ENCODE measurements around the gene MYOZ1. TPM values are rescaled to one million over a fixed set of nuclear protein-coding genes. Genes with fewer than 3 reads are reported as not detected.
"Not testable (repeated sequence)": the region's sequence is repeated elsewhere in the genome, so short reads cannot be mapped to it uniquely, and the experiment has no call there.

MYOZ1 gene
- not detected for total RNA-seq

GRCh38 chr10:73641328-73642060 is at the start of gene MYOZ1:
TSS of gene MYOZ1 (minus strand) at chr10:73641474. CDS start at chr10:73640017, 1,457 bp downstream.
- Histone ChIP-seq H3K4me1 (ENCODE audit: insufficient read depth, low read length) (peaks cover 4% of the 10 kb centered on the region), H3K4me3 (ENCODE audit: low read length) (no peak within 1 kb of the TSS), H3K9me3 (ENCODE audit: low read depth, low read length) (no peaks in the 10 kb centered on the region), H3K27me3 (ENCODE audit: insufficient read depth, low read length) (no peaks in the 10 kb centered on the region)

- H3K4me3 ChIP-seq (ENCODE audit: low read length); H3K4me1 ChIP-seq (ENCODE audit: insufficient read depth, low read length); H3K27me3 ChIP-seq (ENCODE audit: insufficient read depth, low read length); H3K9me3 ChIP-seq (ENCODE audit: low read depth, low read length): not testable (repeated sequence)
Measured at GRCh38 chr10:73690755-73691154, 49.5 kb upstream of the MYOZ1 start.

- not testable (repeated sequence) for H3K4me1 ChIP-seq (ENCODE audit: insufficient read depth, low read length); H3K9me3 ChIP-seq (ENCODE audit: low read depth, low read length); H3K27me3 ChIP-seq (ENCODE audit: insufficient read depth, low read length); H3K4me3 ChIP-seq (ENCODE audit: low read length)
Measured at GRCh38 chr10:73689596-73689995, 48.3 kb upstream of the MYOZ1 start.

GRCh38 chr10:73687641-73688040 is 46.4 kb upstream of the MYOZ1 start:
- not testable (repeated sequence) for H3K4me1 ChIP-seq (ENCODE audit: insufficient read depth, low read length); H3K27me3 ChIP-seq (ENCODE audit: insufficient read depth, low read length); H3K4me3 ChIP-seq (ENCODE audit: low read length); H3K9me3 ChIP-seq (ENCODE audit: low read depth, low read length)

- not testable (repeated sequence) for H3K4me3 ChIP-seq (ENCODE audit: low read length); H3K27me3 ChIP-seq (ENCODE audit: insufficient read depth, low read length); H3K9me3 ChIP-seq (ENCODE audit: low read depth, low read length); H3K4me1 ChIP-seq (ENCODE audit: insufficient read depth, low read length)
Measured at GRCh38 chr10:73674546-73674945, 33.3 kb upstream of the MYOZ1 start.

- not testable (repeated sequence) for H3K4me1 ChIP-seq (ENCODE audit: insufficient read depth, low read length); H3K9me3 ChIP-seq (ENCODE audit: low read depth, low read length); H3K27me3 ChIP-seq (ENCODE audit: insufficient read depth, low read length); H3K4me3 ChIP-seq (ENCODE audit: low read length)
Measured at GRCh38 chr10:73668378-73668777, 27.1 kb upstream of the MYOZ1 start.

- not testable (repeated sequence) for H3K27me3 ChIP-seq (ENCODE audit: insufficient read depth, low read length); H3K4me1 ChIP-seq (ENCODE audit: insufficient read depth, low read length); H3K9me3 ChIP-seq (ENCODE audit: low read depth, low read length); H3K4me3 ChIP-seq (ENCODE audit: low read length)
Measured at GRCh38 chr10:73666153-73666809, 25.0 kb upstream of the MYOZ1 start.

- H3K4me3 ChIP-seq (ENCODE audit: low read length); H3K27me3 ChIP-seq (ENCODE audit: insufficient read depth, low read length); H3K4me1 ChIP-seq (ENCODE audit: insufficient read depth, low read length); H3K9me3 ChIP-seq (ENCODE audit: low read depth, low read length): not testable (repeated sequence)
Measured at GRCh38 chr10:73665581-73665980, 24.3 kb upstream of the MYOZ1 start.

- not testable (repeated sequence) for H3K9me3 ChIP-seq (ENCODE audit: low read depth, low read length); H3K4me3 ChIP-seq (ENCODE audit: low read length); H3K4me1 ChIP-seq (ENCODE audit: insufficient read depth, low read length); H3K27me3 ChIP-seq (ENCODE audit: insufficient read depth, low read length)
Measured at GRCh38 chr10:73664156-73665040, 23.1 kb upstream of the MYOZ1 start.

GRCh38 chr10:73663621-73664020 is 22.3 kb upstream of the MYOZ1 start:
- not testable (repeated sequence) for H3K9me3 ChIP-seq (ENCODE audit: low read depth, low read length); H3K4me3 ChIP-seq (ENCODE audit: low read length); H3K4me1 ChIP-seq (ENCODE audit: insufficient read depth, low read length); H3K27me3 ChIP-seq (ENCODE audit: insufficient read depth, low read length)

GRCh38 chr10:73662705-73663104 is 21.4 kb upstream of the MYOZ1 start:
- not testable (repeated sequence) for H3K4me1 ChIP-seq (ENCODE audit: insufficient read depth, low read length); H3K27me3 ChIP-seq (ENCODE audit: insufficient read depth, low read length); H3K9me3 ChIP-seq (ENCODE audit: low read depth, low read length); H3K4me3 ChIP-seq (ENCODE audit: low read length)

GRCh38 chr10:73655990-73656298 is 14.7 kb upstream of the MYOZ1 start, which contains the start of gene SYNPO2L:
TSS of gene SYNPO2L (minus strand) at chr10:73656029. CDS start at chr10:73655922, 107 bp downstream.
- Histone ChIP-seq H3K9me3 (ENCODE audit: low read depth, low read length) (no peaks in the 10 kb centered on the region), H3K4me3 (ENCODE audit: low read length) (no peak within 1 kb of the TSS), H3K4me1 (ENCODE audit: insufficient read depth, low read length) (no peaks in the 10 kb centered on the region), H3K27me3 (ENCODE audit: insufficient read depth, low read length) (no peaks in the 10 kb centered on the region)

- no peaks in the 10 kb centered on the region for H3K9me3 ChIP-seq (ENCODE audit: low read depth, low read length)
- H3K4me3 ChIP-seq (ENCODE audit: low read length) = no peak overlapping the region
- no peaks in the 10 kb centered on the region for H3K27me3 ChIP-seq (ENCODE audit: insufficient read depth, low read length)
- H3K4me1 ChIP-seq (ENCODE audit: insufficient read depth, low read length) = peaks cover 4% of the 10 kb centered on the region
Measured at GRCh38 chr10:73655257-73655989, 14.1 kb upstream of the MYOZ1 start.

GRCh38 chr10:73653701-73654100 is 12.4 kb upstream of the MYOZ1 start:
- Histone ChIP-seq H3K9me3 (ENCODE audit: low read depth, low read length) (no peaks in the 10 kb centered on the region), H3K4me1 (ENCODE audit: insufficient read depth, low read length) (peaks cover 8% of the 10 kb centered on the region), H3K4me3 (ENCODE audit: low read length) (no peak overlapping the region), H3K27me3 (ENCODE audit: insufficient read depth, low read length) (no peaks in the 10 kb centered on the region)

GRCh38 chr10:73653195-73653594 is 11.9 kb upstream of the MYOZ1 start:
- Histone ChIP-seq H3K27me3 (ENCODE audit: insufficient read depth, low read length) (no peaks in the 10 kb centered on the region), H3K4me3 (ENCODE audit: low read length) (no peak overlapping the region), H3K9me3 (ENCODE audit: low read depth, low read length) (no peaks in the 10 kb centered on the region), H3K4me1 (ENCODE audit: insufficient read depth, low read length) (peaks cover 11% of the 10 kb centered on the region)

Data from mononuclear cell (primary cell).